HEK293T (cell line): ENCODE data around the gene BMPER.

ENCODE experiments used
- ARNT ChIP-seq: fragments of 450-650 bp; IDR thresholded peaks from 2 replicates; pipeline ENCODE4 v1.6.1; 2017; ENCODE audit warnings: mild to moderate bottlenecking
- BHLHE40 ChIP-seq: fragments of 450-650 bp; IDR thresholded peaks from 2 replicates; pipeline ENCODE4 v1.6.1; 2016; ENCODE audit warnings: mild to moderate bottlenecking, moderate library complexity, borderline replicate concordance
- ELF4 ChIP-seq: fragments of 450-650 bp; IDR thresholded peaks from 2 replicates; pipeline ENCODE4 v1.6.1; 2017; ENCODE audit warnings: antibody characterized with exemption
- FOXA1 ChIP-seq: fragments of 450-650 bp; IDR thresholded peaks from 2 replicates; pipeline ENCODE4 v1.6.1; 2016; ENCODE audit warnings: mild to moderate bottlenecking
- SUZ12 ChIP-seq: fragments of 450-650 bp; IDR thresholded peaks from 2 replicates; pipeline ENCODE4 v1.6.1; 2016; ENCODE audit warnings: mild to moderate bottlenecking
- TARDBP ChIP-seq: fragments of 450-650 bp; IDR thresholded peaks from 2 replicates; pipeline ENCODE4 v1.6.1; 2016
- ZNF384 ChIP-seq: fragments of 450-650 bp; IDR thresholded peaks from 2 replicates; pipeline ENCODE4 v1.6.1; 2016

DNA sequence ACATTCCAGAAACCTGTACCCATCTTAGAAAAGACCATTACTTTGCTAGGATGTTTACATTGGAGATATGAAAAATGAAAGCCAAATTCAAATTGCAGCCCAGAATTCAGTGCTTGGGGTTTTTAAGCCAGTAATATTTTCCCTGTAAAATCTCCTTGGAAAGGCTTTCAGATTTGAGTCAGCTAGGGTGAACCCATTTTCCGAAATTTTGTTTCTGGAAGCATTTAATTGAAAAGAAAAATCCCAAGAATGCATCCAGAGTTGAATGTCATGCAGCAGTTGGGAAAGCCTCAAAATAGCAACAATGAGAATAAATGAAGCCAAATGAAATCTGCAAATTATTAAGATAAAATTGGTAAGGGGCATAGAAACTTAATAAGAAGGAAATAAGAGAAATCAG lies 106.4 kb downstream of the BMPER start:
- TF ChIP-seq SUZ12 (no peak), FOXA1 (no peak), ZNF384 (no peak), ARNT (no peak), TARDBP (no peak), BHLHE40 (no peak), ELF4 (no peak)
